Measurements from ENCODE around the gene SLC30A2. TPM values are rescaled to one million over a fixed set of nuclear protein-coding genes. Genes with fewer than 3 reads are reported as not detected.

The SLC30A2 gene
- total RNA-seq, 1 experiment from 2014 or later, result not detected

DNA sequence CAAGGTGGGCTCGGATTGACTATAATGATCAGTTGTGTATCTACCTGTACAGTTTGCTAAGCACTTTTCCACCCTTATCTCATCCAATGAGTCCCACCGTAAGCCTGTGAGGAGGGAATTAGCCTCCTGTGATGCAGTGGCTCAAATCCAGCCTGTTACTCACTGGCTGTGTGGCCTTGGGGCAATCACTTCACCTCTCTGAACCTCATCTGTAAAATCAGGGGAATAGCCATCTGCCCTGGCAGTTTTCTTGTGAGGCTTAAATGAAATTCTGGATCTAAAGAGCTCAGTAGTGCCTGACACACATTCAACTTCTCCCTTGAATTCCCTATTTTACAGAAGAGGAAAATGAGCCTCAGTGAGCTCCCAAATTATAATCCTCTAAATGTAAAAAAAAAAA, 31.7 kb downstream of the SLC30A2 start:
- H3K4me3 ChIP-seq (replicated peaks in 1 of 2; ENCODE audit: low read depth in 1 of 2, low read length in 2 of 2), result no peak overlapping the region
- H4K20me1 ChIP-seq (ENCODE audit: insufficient read depth), result no peaks in the 10 kb centered on the region
- BruUV-seq (replicated peaks), result no TSS peak
- DNase-seq (ENCODE audit: low read depth, low spot score) (no peak), ATAC-seq (no peak)
- no peak overlapping the region for H3K4me2 ChIP-seq (ENCODE audit: low read length)
- ChIA-PET POLR2A (no interaction called here), CTCF (no interaction called here), RAD21 (ENCODE audit: low non-redundant PET in 1 of 2, low total read pairs in 2 of 2, uncharacterized antibody in 2 of 2, unreplicated experiment in 2 of 2) (no interaction called here)
- TF ChIP-seq, protein P1, sequence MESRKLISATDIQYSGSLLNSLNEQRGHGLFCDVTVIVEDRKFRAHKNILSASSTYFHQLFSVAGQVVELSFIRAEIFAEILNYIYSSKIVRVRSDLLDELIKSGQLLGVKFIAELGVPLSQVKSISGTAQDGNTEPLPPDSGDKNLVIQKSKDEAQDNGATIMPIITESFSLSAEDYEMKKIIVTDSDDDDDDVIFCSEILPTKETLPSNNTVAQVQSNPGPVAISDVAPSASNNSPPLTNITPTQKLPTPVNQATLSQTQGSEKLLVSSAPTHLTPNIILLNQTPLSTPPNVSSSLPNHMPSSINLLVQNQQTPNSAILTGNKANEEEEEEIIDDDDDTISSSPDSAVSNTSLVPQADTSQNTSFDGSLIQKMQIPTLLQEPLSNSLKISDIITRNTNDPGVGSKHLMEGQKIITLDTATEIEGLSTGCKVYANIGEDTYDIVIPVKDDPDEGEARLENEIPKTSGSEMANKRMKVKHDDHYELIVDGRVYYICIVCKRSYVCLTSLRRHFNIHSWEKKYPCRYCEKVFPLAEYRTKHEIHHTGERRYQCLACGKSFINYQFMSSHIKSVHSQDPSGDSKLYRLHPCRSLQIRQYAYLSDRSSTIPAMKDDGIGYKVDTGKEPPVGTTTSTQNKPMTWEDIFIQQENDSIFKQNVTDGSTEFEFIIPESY (IDR thresholded peaks at IDR 0.05; ENCODE audit: extremely low read depth, insufficient replicate concordance, low read length), result no peak
- TF ChIP-seq, protein P2, sequence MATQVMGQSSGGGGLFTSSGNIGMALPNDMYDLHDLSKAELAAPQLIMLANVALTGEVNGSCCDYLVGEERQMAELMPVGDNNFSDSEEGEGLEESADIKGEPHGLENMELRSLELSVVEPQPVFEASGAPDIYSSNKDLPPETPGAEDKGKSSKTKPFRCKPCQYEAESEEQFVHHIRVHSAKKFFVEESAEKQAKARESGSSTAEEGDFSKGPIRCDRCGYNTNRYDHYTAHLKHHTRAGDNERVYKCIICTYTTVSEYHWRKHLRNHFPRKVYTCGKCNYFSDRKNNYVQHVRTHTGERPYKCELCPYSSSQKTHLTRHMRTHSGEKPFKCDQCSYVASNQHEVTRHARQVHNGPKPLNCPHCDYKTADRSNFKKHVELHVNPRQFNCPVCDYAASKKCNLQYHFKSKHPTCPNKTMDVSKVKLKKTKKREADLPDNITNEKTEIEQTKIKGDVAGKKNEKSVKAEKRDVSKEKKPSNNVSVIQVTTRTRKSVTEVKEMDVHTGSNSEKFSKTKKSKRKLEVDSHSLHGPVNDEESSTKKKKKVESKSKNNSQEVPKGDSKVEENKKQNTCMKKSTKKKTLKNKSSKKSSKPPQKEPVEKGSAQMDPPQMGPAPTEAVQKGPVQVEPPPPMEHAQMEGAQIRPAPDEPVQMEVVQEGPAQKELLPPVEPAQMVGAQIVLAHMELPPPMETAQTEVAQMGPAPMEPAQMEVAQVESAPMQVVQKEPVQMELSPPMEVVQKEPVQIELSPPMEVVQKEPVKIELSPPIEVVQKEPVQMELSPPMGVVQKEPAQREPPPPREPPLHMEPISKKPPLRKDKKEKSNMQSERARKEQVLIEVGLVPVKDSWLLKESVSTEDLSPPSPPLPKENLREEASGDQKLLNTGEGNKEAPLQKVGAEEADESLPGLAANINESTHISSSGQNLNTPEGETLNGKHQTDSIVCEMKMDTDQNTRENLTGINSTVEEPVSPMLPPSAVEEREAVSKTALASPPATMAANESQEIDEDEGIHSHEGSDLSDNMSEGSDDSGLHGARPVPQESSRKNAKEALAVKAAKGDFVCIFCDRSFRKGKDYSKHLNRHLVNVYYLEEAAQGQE (IDR thresholded peaks at IDR 0.05; ENCODE audit: low read depth), result no peak
- TF ChIP-seq ELF1 (IDR thresholded peaks at IDR 0.05; ENCODE audit: borderline replicate concordance, low read depth) (no peak), TCF7L2 (IDR thresholded peaks at IDR 0.05; ENCODE audit: borderline replicate concordance, extremely low read depth, insufficient read depth, insufficient read length) (no peak), EGR1 (IDR thresholded peaks at IDR 0.05; ENCODE audit: low read depth) (no peak), FOSL1 (IDR thresholded peaks at IDR 0.05; ENCODE audit: low read depth) (no peak), POLR2AphosphoS5 (IDR thresholded peaks at IDR 0.05; ENCODE audit: low read depth, low read length) (no peak), CBX3 (IDR thresholded peaks at IDR 0.05; ENCODE audit: low read depth) (no peak), RAD21 (IDR thresholded peaks at IDR 0.05; ENCODE audit: low read depth) (no peak)
- TF ChIP-seq, protein P3, sequence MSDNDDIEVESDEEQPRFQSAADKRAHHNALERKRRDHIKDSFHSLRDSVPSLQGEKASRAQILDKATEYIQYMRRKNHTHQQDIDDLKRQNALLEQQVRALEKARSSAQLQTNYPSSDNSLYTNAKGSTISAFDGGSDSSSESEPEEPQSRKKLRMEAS (IDR thresholded peaks at IDR 0.05), result no peak
- no peaks in the 10 kb centered on the region for H3K9me3 ChIP-seq (ENCODE audit: control insufficient read depth in 1 of 2, insufficient read depth in 1 of 2, low read depth in 1 of 2, low read length in 2 of 2)
- no peak overlapping the region for H3K27ac ChIP-seq (ENCODE audit: low read depth, low read length)
- no peak overlapping the region for H2AFZ ChIP-seq (ENCODE audit: low read depth, low read length, poor library complexity, severe bottlenecking)
- no peaks in the 10 kb centered on the region for H3K27me3 ChIP-seq (ENCODE audit: insufficient read depth, low read length)
- H3K9ac ChIP-seq (ENCODE audit: low read length), result no peak overlapping the region
- H3K36me3 ChIP-seq (ENCODE audit: control insufficient read depth in 1 of 2, insufficient read depth in 2 of 2, low read length in 2 of 2), result no peaks in the 10 kb centered on the region
- H3K4me1 ChIP-seq (ENCODE audit: control insufficient read depth in 1 of 2, insufficient read depth in 2 of 2, low read length in 2 of 2), result peaks cover 0 to 3% of the 10 kb centered on the region in 2 experiments; a peak in 2 of 4 replicates
- no peaks in the 10 kb centered on the region for H3K9me2 ChIP-seq (ENCODE audit: insufficient read depth)
- no peaks in the 10 kb centered on the region for H3K79me2 ChIP-seq (ENCODE audit: insufficient read depth, low read length)
- intact Hi-C loops (cut with micrococcal nuclease), result no loop called here
